ENCODE measurements around the gene ANKS4B. TPM values are rescaled to one million over a fixed set of nuclear protein-coding genes. Genes with fewer than 3 reads are reported as not detected.

The ANKS4B gene
- total RNA-seq, 1 experiment from 2014 or later = 0.07 TPM

- TF ChIP-seq ZNF138 (CRISPR knock-in tag; conservative IDR thresholded peaks at IDR 0.05) = no peak
- TF ChIP-seq, protein P1, sequence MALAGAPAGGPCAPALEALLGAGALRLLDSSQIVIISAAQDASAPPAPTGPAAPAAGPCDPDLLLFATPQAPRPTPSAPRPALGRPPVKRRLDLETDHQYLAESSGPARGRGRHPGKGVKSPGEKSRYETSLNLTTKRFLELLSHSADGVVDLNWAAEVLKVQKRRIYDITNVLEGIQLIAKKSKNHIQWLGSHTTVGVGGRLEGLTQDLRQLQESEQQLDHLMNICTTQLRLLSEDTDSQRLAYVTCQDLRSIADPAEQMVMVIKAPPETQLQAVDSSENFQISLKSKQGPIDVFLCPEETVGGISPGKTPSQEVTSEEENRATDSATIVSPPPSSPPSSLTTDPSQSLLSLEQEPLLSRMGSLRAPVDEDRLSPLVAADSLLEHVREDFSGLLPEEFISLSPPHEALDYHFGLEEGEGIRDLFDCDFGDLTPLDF (CRISPR knock-in tag; IDR thresholded peaks at IDR 0.05) = no peak
- TF ChIP-seq, protein P2, sequence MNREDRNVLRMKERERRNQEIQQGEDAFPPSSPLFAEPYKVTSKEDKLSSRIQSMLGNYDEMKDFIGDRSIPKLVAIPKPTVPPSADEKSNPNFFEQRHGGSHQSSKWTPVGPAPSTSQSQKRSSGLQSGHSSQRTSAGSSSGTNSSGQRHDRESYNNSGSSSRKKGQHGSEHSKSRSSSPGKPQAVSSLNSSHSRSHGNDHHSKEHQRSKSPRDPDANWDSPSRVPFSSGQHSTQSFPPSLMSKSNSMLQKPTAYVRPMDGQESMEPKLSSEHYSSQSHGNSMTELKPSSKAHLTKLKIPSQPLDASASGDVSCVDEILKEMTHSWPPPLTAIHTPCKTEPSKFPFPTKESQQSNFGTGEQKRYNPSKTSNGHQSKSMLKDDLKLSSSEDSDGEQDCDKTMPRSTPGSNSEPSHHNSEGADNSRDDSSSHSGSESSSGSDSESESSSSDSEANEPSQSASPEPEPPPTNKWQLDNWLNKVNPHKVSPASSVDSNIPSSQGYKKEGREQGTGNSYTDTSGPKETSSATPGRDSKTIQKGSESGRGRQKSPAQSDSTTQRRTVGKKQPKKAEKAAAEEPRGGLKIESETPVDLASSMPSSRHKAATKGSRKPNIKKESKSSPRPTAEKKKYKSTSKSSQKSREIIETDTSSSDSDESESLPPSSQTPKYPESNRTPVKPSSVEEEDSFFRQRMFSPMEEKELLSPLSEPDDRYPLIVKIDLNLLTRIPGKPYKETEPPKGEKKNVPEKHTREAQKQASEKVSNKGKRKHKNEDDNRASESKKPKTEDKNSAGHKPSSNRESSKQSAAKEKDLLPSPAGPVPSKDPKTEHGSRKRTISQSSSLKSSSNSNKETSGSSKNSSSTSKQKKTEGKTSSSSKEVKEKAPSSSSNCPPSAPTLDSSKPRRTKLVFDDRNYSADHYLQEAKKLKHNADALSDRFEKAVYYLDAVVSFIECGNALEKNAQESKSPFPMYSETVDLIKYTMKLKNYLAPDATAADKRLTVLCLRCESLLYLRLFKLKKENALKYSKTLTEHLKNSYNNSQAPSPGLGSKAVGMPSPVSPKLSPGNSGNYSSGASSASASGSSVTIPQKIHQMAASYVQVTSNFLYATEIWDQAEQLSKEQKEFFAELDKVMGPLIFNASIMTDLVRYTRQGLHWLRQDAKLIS (CRISPR knock-in tag; IDR thresholded peaks at IDR 0.05; ENCODE audit: borderline replicate concordance) = no peak
- TF ChIP-seq ZBTB43 (CRISPR knock-in tag; IDR thresholded peaks at IDR 0.05) = peak; percentile 73; the same call in 1 of the 2 replicates
- peak; percentile 89 for TF ChIP-seq GABPB1 (CRISPR knock-in tag; IDR thresholded peaks at IDR 0.05)
- TF ChIP-seq, protein P3, sequence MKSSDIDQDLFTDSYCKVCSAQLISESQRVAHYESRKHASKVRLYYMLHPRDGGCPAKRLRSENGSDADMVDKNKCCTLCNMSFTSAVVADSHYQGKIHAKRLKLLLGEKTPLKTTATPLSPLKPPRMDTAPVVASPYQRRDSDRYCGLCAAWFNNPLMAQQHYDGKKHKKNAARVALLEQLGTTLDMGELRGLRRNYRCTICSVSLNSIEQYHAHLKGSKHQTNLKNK (CRISPR knock-in tag; IDR thresholded peaks at IDR 0.05) = no peak
- no peak for TF ChIP-seq CDX4 (CRISPR knock-in tag; IDR thresholded peaks at IDR 0.05; ENCODE audit: borderline replicate concordance)
- no peak for TF ChIP-seq USF2 (CRISPR knock-in tag; IDR thresholded peaks at IDR 0.05)
- TF ChIP-seq ETV6 (CRISPR knock-in tag; IDR thresholded peaks at IDR 0.05) = peak; percentile 30; the same call in 1 of the 2 replicates
- TF ChIP-seq IRF2 (CRISPR knock-in tag; IDR thresholded peaks at IDR 0.05; ENCODE audit: borderline replicate concordance, low read depth) = no peak
- peak; percentile 34; the same call in 1 of the 2 replicates for TF ChIP-seq SP1 (CRISPR knock-in tag; conservative IDR thresholded peaks at IDR 0.05)
- TF ChIP-seq, protein P4, sequence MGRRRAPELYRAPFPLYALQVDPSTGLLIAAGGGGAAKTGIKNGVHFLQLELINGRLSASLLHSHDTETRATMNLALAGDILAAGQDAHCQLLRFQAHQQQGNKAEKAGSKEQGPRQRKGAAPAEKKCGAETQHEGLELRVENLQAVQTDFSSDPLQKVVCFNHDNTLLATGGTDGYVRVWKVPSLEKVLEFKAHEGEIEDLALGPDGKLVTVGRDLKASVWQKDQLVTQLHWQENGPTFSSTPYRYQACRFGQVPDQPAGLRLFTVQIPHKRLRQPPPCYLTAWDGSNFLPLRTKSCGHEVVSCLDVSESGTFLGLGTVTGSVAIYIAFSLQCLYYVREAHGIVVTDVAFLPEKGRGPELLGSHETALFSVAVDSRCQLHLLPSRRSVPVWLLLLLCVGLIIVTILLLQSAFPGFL (CRISPR knock-in tag; IDR thresholded peaks at IDR 0.05; ENCODE audit: borderline replicate concordance) = peak; percentile 88; the same call in 1 of the 2 replicates
- TF ChIP-seq CREB1 (CRISPR knock-in tag; IDR thresholded peaks at IDR 0.05) = no peak
- TF ChIP-seq TEAD4 (CRISPR knock-in tag; IDR thresholded peaks at IDR 0.05) = no peak
- no peak for TF ChIP-seq IRF1 (CRISPR knock-in tag; IDR thresholded peaks at IDR 0.05)
- TF ChIP-seq, protein P5, sequence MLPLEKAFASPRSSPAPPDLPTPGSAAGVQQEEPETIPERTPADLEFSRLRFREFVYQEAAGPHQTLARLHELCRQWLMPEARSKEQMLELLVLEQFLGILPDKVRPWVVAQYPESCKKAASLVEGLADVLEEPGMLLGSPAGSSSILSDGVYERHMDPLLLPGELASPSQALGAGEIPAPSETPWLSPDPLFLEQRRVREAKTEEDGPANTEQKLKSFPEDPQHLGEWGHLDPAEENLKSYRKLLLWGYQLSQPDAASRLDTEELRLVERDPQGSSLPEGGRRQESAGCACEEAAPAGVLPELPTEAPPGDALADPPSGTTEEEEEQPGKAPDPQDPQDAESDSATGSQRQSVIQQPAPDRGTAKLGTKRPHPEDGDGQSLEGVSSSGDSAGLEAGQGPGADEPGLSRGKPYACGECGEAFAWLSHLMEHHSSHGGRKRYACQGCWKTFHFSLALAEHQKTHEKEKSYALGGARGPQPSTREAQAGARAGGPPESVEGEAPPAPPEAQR (CRISPR knock-in tag; IDR thresholded peaks at IDR 0.05) = no peak
- TF ChIP-seq TP53 (CRISPR knock-in tag; IDR thresholded peaks at IDR 0.05) = no peak
- no peak for TF ChIP-seq ZNF512 (CRISPR knock-in tag; IDR thresholded peaks at IDR 0.05; ENCODE audit: borderline replicate concordance)
- no peak; the same call in 1 of the 2 replicates for TF ChIP-seq HMGXB4 (CRISPR knock-in tag; IDR thresholded peaks at IDR 0.05)
- no peak for TF ChIP-seq NR3C1 (CRISPR knock-in tag; conservative IDR thresholded peaks at IDR 0.05; ENCODE audit: low read depth)
- TF ChIP-seq MXD4 (CRISPR knock-in tag; IDR thresholded peaks at IDR 0.05; ENCODE audit: borderline replicate concordance) = no peak
These were observed 67.8 kb downstream of the ANKS4B start (continued) for GRCh38 chr16:21301168-21301894.

All from WTC11 (cell line).